GM12878 (cell line): ENCODE measurements around the gene TNRC18. TPM values are rescaled to one million over a fixed set of nuclear protein-coding genes. Genes with fewer than 3 reads are reported as not detected.

Experiments
- ATAC-seq: fragments of 200-7000 bp; cut with Tn5 transposase; 3 replicates; pipeline ENCODE4 v1.9.1; 2020; ENCODE audit warnings: mild to moderate bottlenecking, moderate library complexity
- BruUV-seq: library from RNA; stranded (reverse); fragments of 400-500 nt; replicated peaks from 2 replicates; lab custom pipeline; 2021; lab: Mats Ljungman, UMichigan
- CTCF ChIA-PET: fragments of 300-600 bp; sonication (Branson Sonifier 250); formaldehyde crosslinking; extraction: SDS; loops from one replicate; lab custom pipeline; 2021; ENCODE audit warnings: inconsistent platforms; lab: Yijun Ruan, JAX
- POLR2A ChIA-PET: fragments of 350-600 bp; formaldehyde crosslinking; extraction: SDS; loops from one replicate; lab custom pipeline; 2021; ENCODE audit warnings: inconsistent platforms; lab: Charles Lee
- RAD21 ChIA-PET: fragments of 300-600 bp; sonication (Branson Sonifier 250); formaldehyde crosslinking; loops from one replicate; lab custom pipeline; 2023; ENCODE audit warnings: antibody characterized with exemption; ENCODE audit not compliant: unreplicated experiment; lab: Charles Lee
- SMC1A ChIA-PET: fragments of 300-600 bp; sonication (Branson Sonifier 250); formaldehyde crosslinking; loops from one replicate; lab custom pipeline; 2023; ENCODE audit not compliant: unreplicated experiment, uncharacterized antibody; lab: Charles Lee
- DNase-seq: peaks from one replicate; pipeline ENCODE4 v3.0.0-alpha.2; 2011; ENCODE audit warnings: low read depth, low spot score
- FAIRE-seq: peaks from 3 replicates; lab custom pipeline; 2011; peaks lifted over from hg19 to GRCh38; lab: Jason Lieb, UNC
- H2AFZ ChIP-seq: 2 replicates; pipeline ENCODE4 v1.6.0; 2011; ENCODE audit warnings: low read depth, low read length, control low read depth; ENCODE audit not compliant: control insufficient read depth
- H3K27ac ChIP-seq: 2 replicates; pipeline ENCODE4 v1.5.1; 2011; ENCODE audit warnings: control low read depth; ENCODE audit not compliant: control insufficient read depth, insufficient read depth
- H3K27me3 ChIP-seq, 2 experiments: replicated peaks in 1 of 2; 2 replicates each; pipeline versions ENCODE4 v1.6.0 to v1.6.1; 2011; ENCODE audit warnings: low read length in 1 of 2; ENCODE audit not compliant: control insufficient read depth in 2 of 2, insufficient read depth in 2 of 2
- H3K36me3 ChIP-seq, 2 experiments: 2 replicates each; pipeline ENCODE4 v1.5.1; 2011; ENCODE audit warnings: low read length in 1 of 2; ENCODE audit not compliant: control insufficient read depth in 2 of 2, insufficient read depth in 2 of 2
- H3K4me1 ChIP-seq: 2 replicates; pipeline ENCODE4 v1.6.1; 2011; ENCODE audit warnings: mild to moderate bottlenecking, low read length, moderate library complexity, mixed read lengths; ENCODE audit not compliant: control insufficient read depth, insufficient read depth
- H3K4me2 ChIP-seq: 2 replicates; pipeline ENCODE4 v1.6.0; 2011; ENCODE audit warnings: control low read depth; ENCODE audit not compliant: control insufficient read depth, insufficient read depth
- H3K4me3 ChIP-seq: fragments of 200-600 bp; sonication (generic); 2 replicates; pipeline ENCODE4 v1.5.1; 2016
- H3K79me2 ChIP-seq: 2 replicates; pipeline ENCODE4 v1.6.0; 2011; ENCODE audit warnings: low read length; ENCODE audit not compliant: control insufficient read depth, insufficient read depth
- H3K9ac ChIP-seq: 2 replicates; pipeline ENCODE4 v1.8.0; 2011; ENCODE audit warnings: low read length, control low read depth, mixed read lengths; ENCODE audit not compliant: control insufficient read depth, insufficient read depth
- H3K9me3 ChIP-seq: replicated peaks from 3 replicates; pipeline ENCODE4 v1.5.1; 2011; ENCODE audit warnings: mild to moderate bottlenecking, low read length; ENCODE audit not compliant: control insufficient read depth, insufficient read depth
- H4K20me1 ChIP-seq: 2 replicates; pipeline ENCODE4 v1.6.0; 2011; ENCODE audit not compliant: control insufficient read depth, insufficient read depth
- ATF3 ChIP-seq: IDR thresholded peaks from 2 replicates; pipeline ENCODE4 v1.6.1; 2011; ENCODE audit warnings: low read depth, mild to moderate bottlenecking, low read length, moderate library complexity, borderline replicate concordance; ENCODE audit errors: extremely low read depth
- BHLHE40 ChIP-seq, 2 experiments: fragments of 450-650 bp in 1 of 2; IDR thresholded peaks; 2 replicates each; pipeline ENCODE4 v1.6.1; 2011 to 2017; ENCODE audit warnings: low read depth in 2 of 2, borderline replicate concordance in 1 of 2, improper control_type of control experiment in 1 of 2, low read length in 1 of 2, mild to moderate bottlenecking in 1 of 2
- HCFC1 ChIP-seq: fragments of 150-350 bp; IDR thresholded peaks from 2 replicates; pipeline ENCODE4 v1.6.1; 2014; ENCODE audit warnings: low read length
- HDAC6 ChIP-seq: fragments of 200-600 bp; sonication (generic); IDR thresholded peaks from one replicate; pipeline ENCODE4 v1.8.0; 2017; ENCODE audit warnings: antibody characterized with exemption; ENCODE audit not compliant: unreplicated experiment
- KAT2A ChIP-seq: conservative IDR thresholded peaks from 2 replicates; pipeline ENCODE4 v1.6.1; 2011; ENCODE audit warnings: low read depth, low read length; ENCODE audit not compliant: control insufficient read depth
- MAX ChIP-seq: IDR thresholded peaks from 2 replicates; pipeline ENCODE4 v1.6.1; 2012; ENCODE audit warnings: low read depth, low read length, improper control_type of control experiment
- NR2C1 ChIP-seq: fragments of 450-650 bp; IDR thresholded peaks from 2 replicates; pipeline ENCODE4 v1.6.1; 2017; ENCODE audit warnings: antibody characterized with exemption, mild to moderate bottlenecking, moderate library complexity
- NR2F1 ChIP-seq: fragments of 450-650 bp; conservative IDR thresholded peaks from 2 replicates; pipeline ENCODE4 v1.6.1; 2017; ENCODE audit warnings: mild to moderate bottlenecking
- PML ChIP-seq: IDR thresholded peaks from 2 replicates; pipeline ENCODE4 v1.6.1; 2012; ENCODE audit warnings: low read length, inconsistent platforms
- POLR2AphosphoS2 ChIP-seq: IDR thresholded peaks from 2 replicates; pipeline ENCODE4 v1.6.1; 2011; ENCODE audit warnings: low read depth, mild to moderate bottlenecking, low read length, improper control_type of control experiment, moderate library complexity
- POLR2AphosphoS5 ChIP-seq: IDR thresholded peaks from 2 replicates; pipeline ENCODE4 v1.6.1; 2011; ENCODE audit warnings: mild to moderate bottlenecking, low read length, inconsistent platforms
- RFX5 ChIP-seq: IDR thresholded peaks from 2 replicates; pipeline ENCODE4 v1.6.1; 2011; ENCODE audit warnings: low read depth, low read length, improper control_type of control experiment
- SMAD1 ChIP-seq: fragments of 450-650 bp; IDR thresholded peaks from 2 replicates; pipeline ENCODE4 v1.6.1; 2018; ENCODE audit warnings: mild to moderate bottlenecking, low read depth; ENCODE audit not compliant: partially characterized antibody
- SUPT20H ChIP-seq: IDR thresholded peaks from 2 replicates; pipeline ENCODE4 v1.6.1; 2011; ENCODE audit warnings: low read depth, mild to moderate bottlenecking, low read length, moderate library complexity, borderline replicate concordance; ENCODE audit not compliant: control insufficient read depth
- YY1 ChIP-seq: IDR thresholded peaks from 2 replicates; pipeline ENCODE4 v1.6.1; 2011; ENCODE audit warnings: low read depth, mild to moderate bottlenecking, low read length
- ZNF274 ChIP-seq: IDR thresholded peaks from one replicate; pipeline ENCODE4 v1.8.0; 2011; ENCODE audit not compliant: insufficient read length, insufficient read depth
- WGBS: methylation state at CpG from one replicate; pipeline ENCODE4 v1.1.6; 2016; ENCODE audit warnings: low lambda C conversion rate; ENCODE audit not compliant: insufficient replicate concordance, insufficient coverage; ENCODE audit errors: missing lambda C conversion rate; 5-methylcytosine and 5-hydroxymethylcytosine counted together
- in situ Hi-C: fragments of 300-500 bp; cut with MboI; formaldehyde crosslinking; loops from 9 replicates; pipeline ENCODE4 v1.14.3; 2018; ENCODE audit warnings: mixed read lengths
- intact Hi-C: fragments of 100-400 bp; cut with micrococcal nuclease; formaldehyde crosslinking; loops from one replicate; pipeline ENCODE4 v1.14.2; 2022; ENCODE audit not compliant: unreplicated experiment
- polyA plus RNA-seq, 11 experiments: library from polyadenylated mRNA; depleted of rRNA in 4 of 11; unstranded in 6 of 11; stranded (reverse) in 5 of 11; fragments of >200 nt; fragmentation: Nextera tagmentation in 4 of 11; fragmentation: Illumina TruSeq in 1 of 11; extraction: Ambion mirVana in 4 of 11; extraction: Trizol in 1 of 11; gene quantifications; 1 replicate in 1 of 11; 2 replicates in 10 of 11; pipeline versions ENCODE4 v1.2.1 to v1.2.3, GENCODE V29; 2011 to 2016; ENCODE audit warnings: inconsistent platforms in 2 of 11, missing spikeins in 2 of 11, low read depth in 1 of 11
- total RNA-seq, 4 experiments: library from RNA; depleted of rRNA in 3 of 4; stranded (reverse); fragments of >200 nt in 3 of 4; fragmentation: Illumina TruSeq in 1 of 4; extraction: Trizol in 1 of 4; gene quantifications; 2 replicates each; pipeline versions ENCODE4 v1.2.1 to v1.2.3, GENCODE V29; 2013 to 2021
- TF ChIP-seq, protein P1 (sequence below): fragments of 450-650 bp; IDR thresholded peaks from 2 replicates; pipeline ENCODE4 v1.6.1; 2014; ENCODE audit warnings: mild to moderate bottlenecking
- TF ChIP-seq, protein P2 (sequence below): IDR thresholded peaks from 2 replicates; pipeline ENCODE4 v1.6.1; 2012; ENCODE audit warnings: mild to moderate bottlenecking, low read depth, low read length

The TNRC18 gene
- total and polyA plus RNA-seq, 10 of the 15 experiments (the other 5 are each of a cell fraction or from before 2014, with no cell fraction given), result 0.02 to 31.7 (median 5.4) TPM

GRCh38 chr7:5362466-5362865, 61.2 kb downstream of the TNRC18 start (continued):
- no peak for TF ChIP-seq ZNF274

DNA sequence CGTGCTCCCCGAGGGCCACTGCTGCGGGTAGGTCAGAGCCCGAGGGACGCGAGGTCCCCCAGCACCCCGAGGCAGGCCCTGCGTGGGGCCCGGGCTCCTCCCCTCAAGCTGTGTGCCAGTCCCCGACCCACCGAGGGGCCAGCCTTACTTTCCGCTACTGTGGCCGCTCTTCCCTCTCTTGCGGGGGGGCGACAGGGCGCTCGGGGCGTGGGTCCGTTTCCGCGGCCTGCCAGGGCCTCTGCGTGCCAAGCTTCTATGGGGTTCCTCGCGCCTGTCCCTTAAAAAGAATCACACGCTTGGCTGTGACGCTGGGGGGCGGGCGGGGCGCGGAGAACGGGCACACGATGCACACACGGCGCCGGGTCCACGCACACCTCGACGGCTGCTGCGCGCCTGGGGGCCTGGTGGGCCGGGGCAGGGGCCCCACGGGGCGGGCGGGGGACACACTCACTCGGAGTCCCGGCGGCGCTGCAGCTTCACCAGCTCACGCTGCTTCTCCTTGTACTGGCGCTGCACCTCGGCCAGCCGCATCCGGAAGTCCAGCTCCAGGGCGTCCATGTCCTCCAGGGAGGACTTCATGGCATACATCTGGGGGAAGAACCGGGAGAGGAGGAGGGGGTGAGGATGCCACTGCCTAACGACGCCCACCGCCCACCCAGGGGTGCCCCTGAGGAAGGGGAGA, 62.0 kb downstream of the TNRC18 start:
- RAD21 ChIA-PET, result no interaction called here
- Histone ChIP-seq H3K4me3 (no peak overlapping the region), H3K9me3 (no peaks in the 10 kb centered on the region), H3K4me1 (peaks cover 13% of the 10 kb centered on the region), H3K36me3 (peaks cover 20 to 22% of the 10 kb centered on the region in 2 experiments), H3K27ac (no peak overlapping the region), H3K4me2 (no peak overlapping the region), H3K9ac (no peak overlapping the region), H3K27me3 (no peaks in the 10 kb centered on the region), H3K79me2 (no peaks in the 10 kb centered on the region; the same call in none of the 2 replicates), H2AFZ (no peak overlapping the region), H4K20me1 (no peaks in the 10 kb centered on the region)
- CTCF ChIA-PET, result no interaction called here
- intact Hi-C loops (loop anchor here (10.0 kb wide), 1 partner anchor 343 kb away; no protein-coding TSS in a partner anchor), in situ Hi-C loops (no loop called here)
- no TSS peak for BruUV-seq
- ATAC-seq (no peak), FAIRE-seq (no peak), DNase-seq (no peak)
- 97% methylated on average over 33 of the region's 58 CpGs for WGBS
- SMC1A ChIA-PET, result no interaction called here
- POLR2A ChIA-PET, result no interaction called here
- TF ChIP-seq YY1, result no peak
- TF ChIP-seq, protein P1, sequence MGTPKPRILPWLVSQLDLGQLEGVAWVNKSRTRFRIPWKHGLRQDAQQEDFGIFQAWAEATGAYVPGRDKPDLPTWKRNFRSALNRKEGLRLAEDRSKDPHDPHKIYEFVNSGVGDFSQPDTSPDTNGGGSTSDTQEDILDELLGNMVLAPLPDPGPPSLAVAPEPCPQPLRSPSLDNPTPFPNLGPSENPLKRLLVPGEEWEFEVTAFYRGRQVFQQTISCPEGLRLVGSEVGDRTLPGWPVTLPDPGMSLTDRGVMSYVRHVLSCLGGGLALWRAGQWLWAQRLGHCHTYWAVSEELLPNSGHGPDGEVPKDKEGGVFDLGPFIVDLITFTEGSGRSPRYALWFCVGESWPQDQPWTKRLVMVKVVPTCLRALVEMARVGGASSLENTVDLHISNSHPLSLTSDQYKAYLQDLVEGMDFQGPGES, result no peak
- TF ChIP-seq, protein P2, sequence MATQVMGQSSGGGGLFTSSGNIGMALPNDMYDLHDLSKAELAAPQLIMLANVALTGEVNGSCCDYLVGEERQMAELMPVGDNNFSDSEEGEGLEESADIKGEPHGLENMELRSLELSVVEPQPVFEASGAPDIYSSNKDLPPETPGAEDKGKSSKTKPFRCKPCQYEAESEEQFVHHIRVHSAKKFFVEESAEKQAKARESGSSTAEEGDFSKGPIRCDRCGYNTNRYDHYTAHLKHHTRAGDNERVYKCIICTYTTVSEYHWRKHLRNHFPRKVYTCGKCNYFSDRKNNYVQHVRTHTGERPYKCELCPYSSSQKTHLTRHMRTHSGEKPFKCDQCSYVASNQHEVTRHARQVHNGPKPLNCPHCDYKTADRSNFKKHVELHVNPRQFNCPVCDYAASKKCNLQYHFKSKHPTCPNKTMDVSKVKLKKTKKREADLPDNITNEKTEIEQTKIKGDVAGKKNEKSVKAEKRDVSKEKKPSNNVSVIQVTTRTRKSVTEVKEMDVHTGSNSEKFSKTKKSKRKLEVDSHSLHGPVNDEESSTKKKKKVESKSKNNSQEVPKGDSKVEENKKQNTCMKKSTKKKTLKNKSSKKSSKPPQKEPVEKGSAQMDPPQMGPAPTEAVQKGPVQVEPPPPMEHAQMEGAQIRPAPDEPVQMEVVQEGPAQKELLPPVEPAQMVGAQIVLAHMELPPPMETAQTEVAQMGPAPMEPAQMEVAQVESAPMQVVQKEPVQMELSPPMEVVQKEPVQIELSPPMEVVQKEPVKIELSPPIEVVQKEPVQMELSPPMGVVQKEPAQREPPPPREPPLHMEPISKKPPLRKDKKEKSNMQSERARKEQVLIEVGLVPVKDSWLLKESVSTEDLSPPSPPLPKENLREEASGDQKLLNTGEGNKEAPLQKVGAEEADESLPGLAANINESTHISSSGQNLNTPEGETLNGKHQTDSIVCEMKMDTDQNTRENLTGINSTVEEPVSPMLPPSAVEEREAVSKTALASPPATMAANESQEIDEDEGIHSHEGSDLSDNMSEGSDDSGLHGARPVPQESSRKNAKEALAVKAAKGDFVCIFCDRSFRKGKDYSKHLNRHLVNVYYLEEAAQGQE, result no peak
- TF ChIP-seq NR2C1, result no peak
- no peak for TF ChIP-seq SUPT20H
- TF ChIP-seq RFX5, result no peak
- TF ChIP-seq NR2F1, result no peak
- no peak for TF ChIP-seq PML
- no peak for TF ChIP-seq SMAD1
- no peak for TF ChIP-seq POLR2AphosphoS5
- TF ChIP-seq ATF3, result no peak
- TF ChIP-seq KAT2A, result no peak
- no peak for TF ChIP-seq POLR2AphosphoS2
- TF ChIP-seq MAX, result no peak
- TF ChIP-seq BHLHE40 (IDR thresholded peaks at IDR 0.05; ENCODE audit: borderline replicate concordance in 1 of 2, low read depth in 2 of 2, low read length in 1 of 2), result no peak
- no peak for TF ChIP-seq HCFC1
- TF ChIP-seq HDAC6, result no peak
